A172 (cell line): ENCODE results near the gene LKAAEAR1. TPM values are rescaled to one million over a fixed set of nuclear protein-coding genes. Genes with fewer than 3 reads are reported as not detected.
A peak's percentile ranks its signal among the peaks of the same experiment; 100 is the strongest.
"Not testable (repeated sequence)": the region's sequence is repeated elsewhere in the genome, so short reads cannot be mapped to it uniquely, and the experiment has no call there.

ENCODE experiments used
- DNase-seq: peaks from one replicate; pipeline ENCODE4 v3.0.0-alpha.2; 2015; ENCODE audit warnings: low spot score
- total RNA-seq: library from RNA; depleted of rRNA; stranded (reverse); fragments of >200 nt; shearing (Covaris generic); gene quantifications from 2 replicates; pipeline ENCODE4 v1.2.3, GENCODE V29; 2014

Gene LKAAEAR1
- total RNA-seq, 1 experiment from 2014 or later: not detected

GRCh38 chr20:64099086-64099786, 15.0 kb upstream of the LKAAEAR1 start:
- DNase-seq: no peak

GRCh38 chr20:64098471-64099013, 14.3 kb upstream of the LKAAEAR1 start:
- DNase-seq: no peak

GRCh38 chr20:64096535-64096934, 12.3 kb upstream of the LKAAEAR1 start:
- no peak for DNase-seq

GRCh38 chr20:64095927-64096326, 11.7 kb upstream of the LKAAEAR1 start:
- DNase-seq: no peak

- no peak for DNase-seq
Measured at GRCh38 chr20:64095455-64095854, 11.3 kb upstream of the LKAAEAR1 start.

DNA sequence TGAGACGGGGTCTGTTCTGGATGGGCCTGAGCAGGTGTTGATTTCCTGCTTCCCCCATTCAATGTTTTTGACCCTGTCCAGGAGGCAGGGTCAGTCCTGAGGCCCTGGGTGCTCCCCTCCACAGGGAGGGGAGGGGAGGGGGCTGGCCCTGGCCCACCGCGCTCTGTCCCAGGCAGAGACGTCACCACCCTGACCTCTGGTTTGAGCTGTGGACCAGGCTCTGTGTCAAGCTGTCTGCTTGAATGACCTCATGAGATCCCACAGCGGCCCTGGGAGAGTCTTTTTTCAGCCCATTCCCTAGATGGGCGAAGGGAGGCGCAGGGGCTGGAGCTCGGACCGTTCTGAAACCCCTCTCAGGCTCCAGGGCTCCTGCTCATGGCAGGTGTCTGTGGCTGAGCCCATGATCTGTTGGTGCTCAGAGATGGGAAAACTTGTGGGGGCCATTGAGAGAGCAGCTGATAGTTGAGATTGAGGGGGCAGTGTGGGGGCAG, 8.9 kb upstream of the LKAAEAR1 start:
- no peak for DNase-seq

GRCh38 chr20:64092258-64093012, 8.2 kb upstream of the LKAAEAR1 start:
- no peak for DNase-seq

DNA sequence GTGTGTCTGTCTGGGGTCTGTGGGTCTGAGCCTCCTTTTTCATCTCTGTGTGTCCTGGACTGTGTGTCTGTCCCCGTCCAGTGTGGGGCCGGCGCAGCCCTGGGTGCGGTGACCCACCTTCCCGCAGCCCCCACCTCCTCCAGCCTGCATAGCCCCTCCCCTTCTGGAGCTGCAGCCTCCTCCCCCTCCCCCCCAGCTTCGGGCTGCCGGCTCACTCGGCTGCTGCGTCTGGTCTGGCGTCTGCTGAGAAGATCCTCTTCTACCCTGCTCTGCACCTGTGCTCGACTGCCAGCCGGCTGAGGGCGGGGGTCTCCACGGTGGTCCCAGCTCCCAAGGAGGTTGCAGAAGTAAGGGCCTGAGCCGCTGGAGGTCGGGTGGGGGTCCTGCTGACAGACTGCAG, 7.6 kb upstream of the LKAAEAR1 start:
- no peak for DNase-seq

DNA sequence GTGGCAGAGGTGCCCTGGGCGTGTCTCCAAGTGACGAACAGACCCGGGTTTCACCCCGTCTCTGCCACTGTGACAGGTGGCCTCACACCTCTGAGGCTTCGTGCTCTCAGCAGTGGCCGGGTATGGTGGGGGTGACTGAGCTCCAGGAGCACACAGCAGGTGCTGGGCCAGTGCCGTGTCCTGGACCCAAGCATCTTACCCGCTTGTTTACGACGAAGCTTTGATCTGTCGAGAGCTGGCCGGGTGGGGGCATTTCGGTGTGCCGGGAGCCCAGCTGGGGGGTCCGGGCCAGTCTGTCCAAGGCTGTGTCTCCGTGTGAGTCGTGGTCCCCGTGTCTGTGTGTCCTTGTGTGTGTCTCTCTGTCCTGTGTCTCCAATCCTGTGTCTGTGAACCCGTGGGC, 7.1 kb upstream of the LKAAEAR1 start:
- DNase-seq: no peak

DNA sequence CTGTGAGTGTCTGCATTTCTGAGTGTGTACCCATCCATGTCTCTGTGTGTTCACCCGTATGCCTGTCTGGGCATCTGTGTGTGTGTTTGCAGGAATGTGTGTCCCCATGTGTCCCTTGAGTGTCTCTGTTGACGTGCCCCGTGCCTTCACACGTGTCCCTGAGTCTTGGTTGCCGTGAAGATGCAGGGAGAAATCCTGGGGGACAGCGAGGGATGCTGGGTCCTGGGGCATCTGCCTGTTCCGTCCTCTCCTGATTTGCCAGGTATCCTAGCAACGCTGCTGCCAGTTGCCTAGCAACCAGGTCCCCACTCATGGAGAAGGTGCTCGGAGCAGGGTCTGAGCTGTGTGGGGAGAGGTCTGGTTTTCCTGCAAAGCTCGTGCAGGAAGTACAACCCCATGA, 6.0 kb upstream of the LKAAEAR1 start:
- DNase-seq: no peak

DNA sequence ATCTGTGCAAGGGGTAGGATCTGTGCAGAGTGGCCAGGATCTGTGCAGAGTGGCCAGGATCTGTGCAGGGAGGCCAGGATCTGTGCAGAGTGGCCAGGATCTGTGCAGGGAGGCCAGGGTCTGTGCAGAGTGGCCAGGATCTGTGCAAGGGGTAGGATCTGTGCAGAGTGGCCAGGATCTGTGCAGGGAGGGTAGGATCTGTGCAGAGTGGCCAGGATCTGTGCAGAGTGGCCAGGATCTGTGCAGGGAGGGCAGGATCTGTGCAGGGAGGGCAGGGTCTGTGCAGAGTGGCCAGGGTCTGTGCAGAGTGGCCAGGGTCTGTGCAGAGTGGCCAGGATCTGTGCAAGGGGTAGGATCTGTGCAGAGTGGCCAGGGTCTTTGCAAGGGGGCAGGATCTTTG, 4.4 kb upstream of the LKAAEAR1 start:
- not testable (repeated sequence) for DNase-seq

DNA sequence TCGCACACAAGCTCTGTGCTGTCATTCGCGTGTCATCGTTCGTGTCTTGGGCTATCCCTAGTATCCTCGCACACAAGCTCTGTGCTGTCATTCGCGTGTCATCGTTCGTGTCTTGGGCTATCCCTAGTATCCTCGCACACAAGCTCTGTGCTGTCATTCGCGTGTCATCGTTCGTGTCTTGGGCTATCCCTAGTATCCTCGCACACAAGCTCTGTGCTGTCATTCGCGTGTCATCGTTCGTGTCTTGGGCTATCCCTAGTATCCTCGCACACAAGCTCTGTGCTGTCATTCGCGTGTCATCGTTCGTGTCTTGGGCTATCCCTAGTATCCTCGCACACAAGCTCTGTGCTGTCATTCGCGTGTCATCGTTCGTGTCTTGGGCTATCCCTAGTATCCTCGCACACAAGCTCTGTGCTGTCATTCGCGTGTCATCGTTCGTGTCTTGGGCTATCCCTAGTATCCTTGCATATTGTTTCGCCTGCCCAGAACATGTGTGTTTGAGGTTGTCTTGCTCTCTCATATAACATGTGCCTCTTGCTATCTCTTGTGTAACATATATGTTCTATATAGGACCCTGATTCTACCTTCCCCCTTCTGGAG, 3.1 kb upstream of the LKAAEAR1 start:
- not testable (repeated sequence) for DNase-seq

DNA sequence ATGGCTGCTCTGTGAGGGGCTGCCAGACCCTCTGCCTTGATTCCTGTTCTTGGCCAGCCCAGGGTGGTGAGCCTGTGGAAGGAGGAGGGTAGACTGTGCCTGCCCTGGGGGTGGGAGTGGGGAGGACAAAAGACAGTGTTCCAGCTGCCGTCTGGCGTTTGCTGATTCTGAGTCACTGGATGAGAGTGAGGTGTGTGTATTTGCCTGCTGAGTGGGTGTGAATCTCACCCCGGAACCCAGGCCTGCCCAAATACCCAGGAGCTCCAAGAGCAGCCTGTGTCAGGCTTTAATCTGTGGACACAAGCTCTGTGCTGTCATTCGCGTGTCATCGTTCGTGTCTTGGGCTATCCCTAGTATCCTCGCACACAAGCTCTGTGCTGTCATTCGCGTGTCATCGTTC, 2.6 kb upstream of the LKAAEAR1 start:
- no peak for DNase-seq

DNA sequence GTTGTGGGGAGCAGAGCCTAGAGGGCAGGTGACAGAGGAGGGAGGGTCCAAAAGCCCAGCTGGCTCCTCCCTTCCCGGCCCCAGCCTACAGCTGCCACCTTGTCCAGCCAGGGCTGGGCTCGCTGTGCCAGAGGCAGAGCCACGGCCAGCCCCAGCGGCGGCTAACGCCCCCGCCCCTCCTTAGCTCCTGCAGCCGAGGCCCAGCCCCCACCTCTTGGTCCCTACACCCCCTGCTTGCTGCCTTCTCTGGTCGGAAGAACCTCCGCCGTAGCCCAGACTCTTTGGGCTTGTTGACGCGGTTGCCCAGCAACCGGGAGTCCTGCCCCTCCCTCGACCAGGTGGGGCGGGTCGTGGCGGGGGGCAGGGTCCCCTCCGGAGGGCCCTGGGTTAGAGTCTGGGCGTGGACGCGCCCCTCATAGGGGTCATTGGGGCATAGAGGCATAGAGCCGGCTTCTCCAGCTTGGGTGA, 521 bp upstream of the LKAAEAR1 start:
- no peak for DNase-seq

GRCh38 chr20:64083378-64083803, 807 bp downstream of the LKAAEAR1 start:
- DNase-seq: peak; percentile 57

- DNase-seq: no peak
Measured at GRCh38 chr20:64082820-64083377, 1.3 kb downstream of the LKAAEAR1 start.

- DNase-seq: no peak
Measured at GRCh38 chr20:64082126-64082731, 2.0 kb downstream of the LKAAEAR1 start.

DNA sequence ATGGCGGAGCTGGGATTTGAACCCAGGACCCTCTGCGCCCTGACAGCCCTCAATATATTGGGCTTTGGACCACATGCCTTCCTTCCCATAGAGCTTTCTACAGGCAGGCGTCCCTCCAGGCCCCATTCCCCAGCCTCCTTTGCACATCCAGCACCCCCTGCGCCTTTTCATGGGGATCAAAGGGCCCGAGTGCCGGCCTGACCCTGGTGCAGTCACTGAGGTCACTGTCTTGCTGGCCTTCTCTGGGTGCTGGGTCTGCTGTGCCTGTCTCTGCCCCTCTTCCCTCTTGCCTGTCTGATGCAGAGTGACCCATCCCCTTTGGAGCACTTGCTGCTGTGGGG, 2.6 kb downstream of the LKAAEAR1 start:
- DNase-seq: no peak

DNA sequence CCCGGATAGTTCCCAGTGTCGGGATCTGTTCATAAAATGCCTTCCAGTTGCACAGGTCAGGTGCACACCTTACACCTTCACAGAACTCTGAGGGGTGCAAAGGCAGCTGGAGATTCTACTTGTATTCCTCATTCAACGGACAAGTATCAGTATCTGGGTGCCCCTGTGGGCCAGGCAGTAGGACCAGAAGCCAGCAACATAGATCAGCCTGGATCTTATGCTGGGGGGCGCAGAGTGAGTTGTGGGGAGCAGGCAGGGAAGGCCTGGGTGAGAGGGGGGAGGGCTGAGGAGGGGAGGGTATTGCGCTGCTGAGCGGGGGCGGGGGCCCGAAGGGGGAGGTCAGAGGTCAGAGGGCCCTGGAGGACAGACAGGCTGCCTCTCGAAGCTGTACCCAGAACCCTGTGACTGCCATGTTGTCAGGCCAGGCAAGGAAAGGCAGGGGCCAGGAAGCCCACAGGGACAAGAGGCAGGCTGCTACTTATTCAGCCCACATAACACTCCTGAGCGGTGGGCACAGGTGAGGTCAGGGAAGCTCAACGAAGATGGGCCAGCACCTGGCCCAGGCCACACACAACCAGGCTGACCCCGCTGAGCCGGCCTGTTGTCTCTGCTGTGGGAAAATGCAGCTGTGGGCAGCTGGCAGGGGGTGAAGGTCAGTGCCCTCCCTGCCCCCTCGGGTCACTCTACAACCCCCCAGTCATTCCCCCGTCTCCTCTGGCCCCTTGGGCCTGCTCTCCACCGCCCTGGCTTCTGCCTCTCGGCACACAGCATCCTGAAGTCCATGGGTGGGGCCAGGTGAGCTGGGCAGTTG, 3.2 kb downstream of the LKAAEAR1 start:
- DNase-seq: no peak

- no peak for DNase-seq
Measured at GRCh38 chr20:64080013-64080812, 4.0 kb downstream of the LKAAEAR1 start, which contains the start of gene OPRL1. TSS of gene OPRL1 (plus strand) at chr20:64080082. CDS start at chr20:64092721, 12,639 bp downstream.
